HCT116 (cell line): ENCODE results near the gene PRKAR1A. TPM values are rescaled to one million over a fixed set of nuclear protein-coding genes. Genes with fewer than 3 reads are reported as not detected.

Experiments
- ATAC-seq: fragments of 200-7000 bp; cut with Tn5 transposase; 2 replicates; pipeline ENCODE4 v1.9.1; 2020; ENCODE audit warnings: mild to moderate bottlenecking, moderate library complexity
- BruUV-seq: library from RNA; stranded (reverse); fragments of 400-500 nt; replicated peaks from 2 replicates; lab custom pipeline; 2021; lab: Mats Ljungman, UMichigan
- CTCF ChIA-PET: fragments of 300-600 bp; sonication (Branson Sonifier 250); formaldehyde crosslinking; loops from one replicate; lab custom pipeline; 2021; ENCODE audit warnings: antibody characterized with exemption; lab: Charles Lee
- POLR2A ChIA-PET: fragments of 300-600, 350-600 bp; sonication (Branson Sonifier 250); formaldehyde crosslinking; loops from one replicate; lab custom pipeline; 2021; ENCODE audit warnings: antibody characterized with exemption; lab: Charles Lee
- RAD21 ChIA-PET, 2 experiments: fragments of 300-600 bp; sonication (Branson Sonifier 250); formaldehyde crosslinking; loops; one replicate each; lab custom pipeline; 2023; ENCODE audit warnings: low total read pairs in 2 of 2; ENCODE audit not compliant: uncharacterized antibody in 2 of 2, unreplicated experiment in 2 of 2, low non-redundant PET in 1 of 2; lab: Charles Lee
- DNase-seq: peaks from one replicate; pipeline ENCODE4 v3.0.0-alpha.2; 2010; ENCODE audit warnings: low read depth, low spot score
- H2AFZ ChIP-seq: fragments of 200-600 bp; shearing (Covaris generic), sonication (generic); 2 replicates; pipeline ENCODE4 v1.6.1; 2017; ENCODE audit warnings: low read depth, mixed run types, mixed read lengths, antibody characterized with exemption, low read length; ENCODE audit not compliant: poor library complexity, severe bottlenecking
- H3K27ac ChIP-seq: 2 replicates; pipeline ENCODE4 v1.5.1; 2012; ENCODE audit warnings: low read depth, low read length
- H3K27me3 ChIP-seq: fragments of 200-600 bp; sonication (generic); 2 replicates; pipeline ENCODE4 v1.6.1; 2016; ENCODE audit warnings: mixed run types, low read length, mixed read lengths; ENCODE audit not compliant: insufficient read depth
- H3K36me3 ChIP-seq, 2 experiments: fragments of 200-500 bp in 1 of 2; fragments of 200-600 bp in 1 of 2; sonication (Bioruptor generic) in 1 of 2; sonication (generic) in 1 of 2; 2 replicates each; pipeline versions ENCODE4 v1.5.1 to v1.6.1; 2014 to 2016; ENCODE audit warnings: low read length in 2 of 2, inconsistent platforms in 1 of 2, mixed read lengths in 1 of 2, mixed run types in 1 of 2; ENCODE audit not compliant: insufficient read depth in 2 of 2, control insufficient read depth in 1 of 2
- H3K4me1 ChIP-seq, 2 experiments: fragments of 200-600 bp in 1 of 2; sonication (generic) in 1 of 2; 2 replicates each; pipeline versions ENCODE4 v1.5.1 to v1.6.1; 2012 to 2017; ENCODE audit warnings: low read length in 2 of 2, inconsistent platforms in 1 of 2, mild to moderate bottlenecking in 1 of 2, mixed read lengths in 1 of 2, mixed run types in 1 of 2, moderate library complexity in 1 of 2; ENCODE audit not compliant: insufficient read depth in 2 of 2, control insufficient read depth in 1 of 2
- H3K4me2 ChIP-seq: fragments of 200-600 bp; sonication (generic); 2 replicates; pipeline ENCODE4 v1.6.1; 2017; ENCODE audit warnings: mixed run types, low read length, mixed read lengths
- H3K4me3 ChIP-seq, 2 experiments: fragments of 200-600 bp in 1 of 2; sonication (generic) in 1 of 2; replicated peaks in 1 of 2; 2 replicates each; pipeline ENCODE4 v1.5.1; 2011 to 2016; ENCODE audit warnings: low read length in 2 of 2, control low read depth in 1 of 2, low read depth in 1 of 2, mild to moderate bottlenecking in 1 of 2, mixed read lengths in 1 of 2, mixed run types in 1 of 2
- H3K79me2 ChIP-seq: fragments of 200-600 bp; sonication (generic); 2 replicates; pipeline ENCODE4 v1.6.1; 2017; ENCODE audit warnings: mild to moderate bottlenecking, mixed run types, low read length, moderate library complexity, mixed read lengths; ENCODE audit not compliant: insufficient read depth
- H3K9ac ChIP-seq: fragments of 200-600 bp; sonication (generic); 2 replicates; pipeline ENCODE4 v1.6.1; 2016; ENCODE audit warnings: low read length, mixed read lengths
- H3K9me2 ChIP-seq: fragments of 200-600 bp; sonication (generic), shearing (Covaris generic); 2 replicates; pipeline ENCODE4 v1.6.1; 2017; ENCODE audit warnings: mixed run types, mild to moderate bottlenecking, moderate library complexity; ENCODE audit not compliant: insufficient read depth
- H3K9me3 ChIP-seq, 2 experiments: fragments of 200-500 bp in 1 of 2; fragments of 200-600 bp in 1 of 2; sonication (Bioruptor generic) in 1 of 2; sonication (generic) in 1 of 2; 2 replicates each; pipeline ENCODE4 v1.6.1; 2014 to 2017; ENCODE audit warnings: low read length in 2 of 2, mixed read lengths in 2 of 2, inconsistent platforms in 1 of 2, low read depth in 1 of 2, mild to moderate bottlenecking in 1 of 2, mixed run types in 1 of 2, moderate library complexity in 1 of 2; ENCODE audit not compliant: control insufficient read depth in 1 of 2, insufficient read depth in 1 of 2
- H4K20me1 ChIP-seq: fragments of 200-600 bp; sonication (generic), shearing (Covaris generic); 2 replicates; pipeline ENCODE4 v1.6.1; 2017; ENCODE audit warnings: mixed run types, mild to moderate bottlenecking, moderate library complexity; ENCODE audit not compliant: insufficient read depth
- CBX3 ChIP-seq: IDR thresholded peaks from 2 replicates; pipeline ENCODE4 v1.6.1; 2012; ENCODE audit warnings: low read depth
- EGR1 ChIP-seq: IDR thresholded peaks from 2 replicates; pipeline ENCODE4 v1.6.1; 2012; ENCODE audit warnings: low read depth
- ELF1 ChIP-seq: IDR thresholded peaks from 2 replicates; pipeline ENCODE4 v1.6.1; 2012; ENCODE audit warnings: low read depth, borderline replicate concordance
- EZH2phosphoT487 ChIP-seq: fragments of 200-600 bp; IDR thresholded peaks from 2 replicates; pipeline ENCODE4 v1.6.1; 2018; ENCODE audit warnings: antibody characterized with exemption, borderline replicate concordance
- FOSL1 ChIP-seq: IDR thresholded peaks from 2 replicates; pipeline ENCODE4 v1.6.1; 2012; ENCODE audit warnings: low read depth
- JUND ChIP-seq: IDR thresholded peaks from 2 replicates; pipeline ENCODE4 v1.6.1; 2012
- POLR2A ChIP-seq: IDR thresholded peaks from 2 replicates; pipeline ENCODE4 v1.7.0; 2011; ENCODE audit warnings: borderline replicate concordance; ENCODE audit not compliant: insufficient read depth, insufficient read length; ENCODE audit errors: extremely low read depth
- POLR2AphosphoS5 ChIP-seq: IDR thresholded peaks from 2 replicates; pipeline ENCODE4 v1.6.1; 2011; ENCODE audit warnings: mild to moderate bottlenecking, low read depth, low read length, moderate library complexity
- SRF ChIP-seq: IDR thresholded peaks from 2 replicates; pipeline ENCODE4 v1.6.1; 2012; ENCODE audit warnings: low read depth
- TCF7L2 ChIP-seq: IDR thresholded peaks from 2 replicates; pipeline ENCODE4 v1.7.0; 2011; ENCODE audit warnings: borderline replicate concordance, inconsistent platforms; ENCODE audit not compliant: insufficient read depth, insufficient read length; ENCODE audit errors: extremely low read depth
- ZFX ChIP-seq: fragments of 450-650 bp; IDR thresholded peaks from 2 replicates; pipeline ENCODE4 v1.6.1; 2017
- ZNF274 ChIP-seq: fragments of 200-500 bp; sonication (Bioruptor generic); IDR thresholded peaks from 2 replicates; pipeline ENCODE4 v1.6.1; 2014; ENCODE audit warnings: mild to moderate bottlenecking, low read depth, low read length, inconsistent platforms
- intact Hi-C: fragments of 100-400 bp; cut with micrococcal nuclease; formaldehyde crosslinking; loops from 2 replicates; pipeline ENCODE4 v1.10.0; 2022
- total RNA-seq: library from RNA; stranded (reverse); gene quantifications from one replicate; pipeline ENCODE4 v1.2.1, GENCODE V29; 2021; ENCODE audit not compliant: unreplicated experiment
- TF ChIP-seq, protein P1 (sequence below): IDR thresholded peaks from 2 replicates; pipeline ENCODE4 v1.6.1; 2012
- TF ChIP-seq, protein P2 (sequence below): IDR thresholded peaks from 2 replicates; pipeline ENCODE4 v1.6.1; 2012
- TF ChIP-seq, protein P3 (sequence below): IDR thresholded peaks from 2 replicates; pipeline ENCODE4 v1.6.1; 2012; ENCODE audit warnings: low read depth

Gene PRKAR1A
- total RNA-seq, 1 experiment from 2014 or later = 295 TPM

DNA sequence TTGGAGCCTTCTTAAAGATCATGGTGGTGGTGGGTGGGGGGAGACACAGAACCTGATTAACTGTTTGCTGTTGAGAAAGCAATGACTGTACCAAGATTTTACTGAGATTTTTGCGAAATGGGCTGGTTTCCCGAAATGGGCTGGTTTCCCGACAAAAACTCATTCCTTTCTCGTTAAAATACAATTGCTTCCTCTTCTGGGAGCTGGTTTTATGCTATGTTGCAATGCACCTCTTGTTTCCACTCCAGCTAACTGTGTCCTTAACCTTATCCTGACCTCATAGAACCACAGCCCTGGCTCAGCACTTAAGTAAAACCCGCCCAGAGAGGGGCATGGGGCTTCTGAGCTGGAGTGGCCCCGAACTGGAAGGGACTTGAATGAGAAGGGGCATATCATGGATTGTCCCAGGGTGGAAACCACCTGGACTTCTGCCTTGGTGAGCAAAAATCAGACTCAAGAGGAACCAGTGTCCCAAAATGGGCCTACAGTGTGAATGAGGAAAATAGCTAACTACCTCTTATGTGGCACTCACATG lies 68.1 kb downstream of the PRKAR1A start:
- intact Hi-C loops = no loop called here
- Histone ChIP-seq H3K9me2 (no peaks in the 10 kb centered on the region), H3K9ac (no peak overlapping the region), H3K9me3 (no peaks in the 10 kb centered on the region), H3K4me2 (no peak overlapping the region), H3K27me3 (no peaks in the 10 kb centered on the region), H3K4me1 (no peaks in the 10 kb centered on the region), H3K27ac (no peak overlapping the region), H3K36me3 (no peaks in the 10 kb centered on the region), H3K4me3 (no peak overlapping the region), H3K79me2 (no peaks in the 10 kb centered on the region)
- no TSS peak for BruUV-seq
- CTCF ChIA-PET = no interaction called here
- POLR2A ChIA-PET = no interaction called here
- no peak for ATAC-seq
- RAD21 ChIA-PET = no interaction called here
- TF ChIP-seq ELF1 (no peak), EZH2phosphoT487 (no peak)
- TF ChIP-seq, all 23 proteins: peak for 0
- Histone ChIP-seq H4K20me1 (no peaks in the 10 kb centered on the region), H2AFZ (no peak overlapping the region)
- no peak for DNase-seq

DNA sequence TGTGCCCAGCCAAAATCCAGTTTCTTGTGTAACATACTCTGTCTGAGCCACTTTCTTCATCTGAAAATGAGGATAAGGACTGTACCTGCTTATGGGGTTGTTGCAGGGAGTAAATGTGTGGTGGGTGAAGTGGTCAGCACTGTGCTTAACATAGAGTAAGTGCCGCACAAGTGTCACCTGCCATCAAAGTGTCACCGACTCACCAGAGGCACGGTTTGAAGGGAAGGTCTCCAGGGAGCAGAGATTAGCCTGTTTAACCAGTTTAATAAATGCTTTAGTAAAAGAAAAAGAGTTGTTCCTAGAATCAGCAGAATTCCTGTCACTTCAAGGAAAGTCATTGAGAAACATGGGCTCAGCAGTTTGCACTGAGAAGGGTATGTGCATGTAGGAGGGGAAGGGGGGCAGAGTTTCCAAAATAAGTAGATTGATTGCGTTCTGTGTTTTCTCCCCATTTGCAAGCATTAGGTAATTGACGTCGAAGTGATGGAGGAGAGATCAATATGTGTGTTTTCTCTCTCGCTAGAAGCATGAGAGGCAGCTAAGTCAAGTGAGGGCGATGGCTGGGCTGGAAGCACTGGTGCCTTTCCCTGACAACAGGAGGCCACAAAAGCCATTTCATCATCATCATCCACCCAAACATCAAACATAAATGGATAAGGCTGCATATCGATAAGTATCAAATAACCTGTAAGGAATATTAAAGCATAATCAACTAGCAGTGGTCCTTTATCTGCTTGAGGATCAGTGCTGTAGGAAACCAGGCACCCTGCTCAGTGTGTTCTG lies 69.8 kb downstream of the PRKAR1A start:
- no peak overlapping the region for H3K4me2 ChIP-seq
- H3K27ac ChIP-seq = no peak overlapping the region
- ChIA-PET CTCF (no interaction called here), POLR2A (no interaction called here), RAD21 (no interaction called here)
- no peaks in the 10 kb centered on the region for H3K27me3 ChIP-seq
- H3K9me3 ChIP-seq = no peaks in the 10 kb centered on the region
- H2AFZ ChIP-seq = no peak overlapping the region
- ATAC-seq (no peak), DNase-seq (no peak)
- H3K4me3 ChIP-seq = no peak overlapping the region
- H3K9me2 ChIP-seq = no peaks in the 10 kb centered on the region
- no peaks in the 10 kb centered on the region for H3K36me3 ChIP-seq
- H3K4me1 ChIP-seq = no peaks in the 10 kb centered on the region
- intact Hi-C loops = no loop called here
- H3K79me2 ChIP-seq = no peaks in the 10 kb centered on the region
- H4K20me1 ChIP-seq = no peaks in the 10 kb centered on the region
- no peak overlapping the region for H3K9ac ChIP-seq
- BruUV-seq = no TSS peak
- TF ChIP-seq POLR2AphosphoS5 = no peak
- TF ChIP-seq TCF7L2 = no peak
- no peak for TF ChIP-seq JUND
- TF ChIP-seq ZNF274 = no peak
- no peak for TF ChIP-seq POLR2A
- TF ChIP-seq FOSL1 = no peak
- no peak for TF ChIP-seq ZFX
- TF ChIP-seq, protein P1, sequence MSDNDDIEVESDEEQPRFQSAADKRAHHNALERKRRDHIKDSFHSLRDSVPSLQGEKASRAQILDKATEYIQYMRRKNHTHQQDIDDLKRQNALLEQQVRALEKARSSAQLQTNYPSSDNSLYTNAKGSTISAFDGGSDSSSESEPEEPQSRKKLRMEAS = no peak
- no peak for TF ChIP-seq SRF
- no peak for TF ChIP-seq EGR1
- TF ChIP-seq, protein P2, sequence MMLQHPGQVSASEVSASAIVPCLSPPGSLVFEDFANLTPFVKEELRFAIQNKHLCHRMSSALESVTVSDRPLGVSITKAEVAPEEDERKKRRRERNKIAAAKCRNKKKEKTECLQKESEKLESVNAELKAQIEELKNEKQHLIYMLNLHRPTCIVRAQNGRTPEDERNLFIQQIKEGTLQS = no peak
- TF ChIP-seq CBX3 = no peak
- TF ChIP-seq, protein P3, sequence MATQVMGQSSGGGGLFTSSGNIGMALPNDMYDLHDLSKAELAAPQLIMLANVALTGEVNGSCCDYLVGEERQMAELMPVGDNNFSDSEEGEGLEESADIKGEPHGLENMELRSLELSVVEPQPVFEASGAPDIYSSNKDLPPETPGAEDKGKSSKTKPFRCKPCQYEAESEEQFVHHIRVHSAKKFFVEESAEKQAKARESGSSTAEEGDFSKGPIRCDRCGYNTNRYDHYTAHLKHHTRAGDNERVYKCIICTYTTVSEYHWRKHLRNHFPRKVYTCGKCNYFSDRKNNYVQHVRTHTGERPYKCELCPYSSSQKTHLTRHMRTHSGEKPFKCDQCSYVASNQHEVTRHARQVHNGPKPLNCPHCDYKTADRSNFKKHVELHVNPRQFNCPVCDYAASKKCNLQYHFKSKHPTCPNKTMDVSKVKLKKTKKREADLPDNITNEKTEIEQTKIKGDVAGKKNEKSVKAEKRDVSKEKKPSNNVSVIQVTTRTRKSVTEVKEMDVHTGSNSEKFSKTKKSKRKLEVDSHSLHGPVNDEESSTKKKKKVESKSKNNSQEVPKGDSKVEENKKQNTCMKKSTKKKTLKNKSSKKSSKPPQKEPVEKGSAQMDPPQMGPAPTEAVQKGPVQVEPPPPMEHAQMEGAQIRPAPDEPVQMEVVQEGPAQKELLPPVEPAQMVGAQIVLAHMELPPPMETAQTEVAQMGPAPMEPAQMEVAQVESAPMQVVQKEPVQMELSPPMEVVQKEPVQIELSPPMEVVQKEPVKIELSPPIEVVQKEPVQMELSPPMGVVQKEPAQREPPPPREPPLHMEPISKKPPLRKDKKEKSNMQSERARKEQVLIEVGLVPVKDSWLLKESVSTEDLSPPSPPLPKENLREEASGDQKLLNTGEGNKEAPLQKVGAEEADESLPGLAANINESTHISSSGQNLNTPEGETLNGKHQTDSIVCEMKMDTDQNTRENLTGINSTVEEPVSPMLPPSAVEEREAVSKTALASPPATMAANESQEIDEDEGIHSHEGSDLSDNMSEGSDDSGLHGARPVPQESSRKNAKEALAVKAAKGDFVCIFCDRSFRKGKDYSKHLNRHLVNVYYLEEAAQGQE = no peak
